ENCODE results near the gene UGT2A1. TPM values are rescaled to one million over a fixed set of nuclear protein-coding genes. Genes with fewer than 3 reads are reported as not detected.

UGT2A1 gene
- total RNA-seq, 1 donor from 2014 or later: not detected

- no peak for FAIRE-seq
Observed at GRCh38 chr4:69594382-69594781, 58.7 kb downstream of the UGT2A1 start.

GRCh38 chr4:69591364-69591763 lies 61.7 kb downstream of the UGT2A1 start:
- DNase-seq (ENCODE audit: low spot score in 2 of 2) (no peak), FAIRE-seq (no peak)

More at GRCh38 chr4:69594382-69594781, 58.7 kb downstream of the UGT2A1 start:
- no peak for DNase-seq (ENCODE audit: low spot score in 2 of 2)

- no peak for DNase-seq (ENCODE audit: low spot score in 2 of 2)
- no peak for FAIRE-seq
Observed at GRCh38 chr4:69589884-69590283, 63.2 kb downstream of the UGT2A1 start.

- DNase-seq (ENCODE audit: low spot score in 2 of 2) (no peak), FAIRE-seq (no peak)
Observed at GRCh38 chr4:69584135-69584534, 68.9 kb downstream of the UGT2A1 start.

- DNase-seq (ENCODE audit: low spot score in 2 of 2): no peak
- FAIRE-seq: no peak
Observed at GRCh38 chr4:69583543-69583942, 69.5 kb downstream of the UGT2A1 start.

GRCh38 chr4:69577245-69577644 lies 75.8 kb downstream of the UGT2A1 start:
- DNase-seq (ENCODE audit: low spot score in 2 of 2) (no peak), FAIRE-seq (peak; percentile 37)

GRCh38 chr4:69576251-69576877 lies 76.7 kb downstream of the UGT2A1 start:
- no peak for DNase-seq (ENCODE audit: low spot score in 2 of 2)
- no peak for FAIRE-seq

GRCh38 chr4:69568787-69569186 lies 84.3 kb downstream of the UGT2A1 start:
- no peak for DNase-seq (ENCODE audit: low spot score in 2 of 2)
- FAIRE-seq: no peak

- DNase-seq (ENCODE audit: low spot score in 2 of 2) (no peak), FAIRE-seq (no peak)
Observed at GRCh38 chr4:69563424-69563823, 89.6 kb downstream of the UGT2A1 start.

- DNase-seq (ENCODE audit: low spot score in 2 of 2): no peak
- FAIRE-seq: no peak
Observed at GRCh38 chr4:69549651-69550050, 103.4 kb downstream of the UGT2A1 start.

- no peak for DNase-seq (ENCODE audit: low spot score in 2 of 2)
- no peak for FAIRE-seq
Observed at GRCh38 chr4:69546134-69546765, 106.8 kb downstream of the UGT2A1 start.

Small RNA genes within 50 kb of the gene (small RNA-seq; reads per million reads assigned to genes)
- gene UGT2A2: not detected

Other genes starting within 250 kb of the UGT2A1 start
- not detected for gene UGT2B4, start 157.3 kb downstream of the UGT2A1 start, total RNA-seq
- gene UGT2A2, start 13.6 kb downstream of the UGT2A1 start, total RNA-seq: not detected
- gene SULT1B1, start 107.4 kb upstream of the UGT2A1 start, total RNA-seq: 0.41 TPM
- 11.4 TPM for gene SULT1E1, start 206.9 kb upstream of the UGT2A1 start, total RNA-seq

Data from frontal cortex (tissue), 4 donors.